ENCODE results near the gene CARD6.
"Not testable (repeated sequence)": the region's sequence is repeated elsewhere in the genome, so short reads cannot be mapped to it uniquely, and the experiment has no call there.

CARD6 gene, protein sequence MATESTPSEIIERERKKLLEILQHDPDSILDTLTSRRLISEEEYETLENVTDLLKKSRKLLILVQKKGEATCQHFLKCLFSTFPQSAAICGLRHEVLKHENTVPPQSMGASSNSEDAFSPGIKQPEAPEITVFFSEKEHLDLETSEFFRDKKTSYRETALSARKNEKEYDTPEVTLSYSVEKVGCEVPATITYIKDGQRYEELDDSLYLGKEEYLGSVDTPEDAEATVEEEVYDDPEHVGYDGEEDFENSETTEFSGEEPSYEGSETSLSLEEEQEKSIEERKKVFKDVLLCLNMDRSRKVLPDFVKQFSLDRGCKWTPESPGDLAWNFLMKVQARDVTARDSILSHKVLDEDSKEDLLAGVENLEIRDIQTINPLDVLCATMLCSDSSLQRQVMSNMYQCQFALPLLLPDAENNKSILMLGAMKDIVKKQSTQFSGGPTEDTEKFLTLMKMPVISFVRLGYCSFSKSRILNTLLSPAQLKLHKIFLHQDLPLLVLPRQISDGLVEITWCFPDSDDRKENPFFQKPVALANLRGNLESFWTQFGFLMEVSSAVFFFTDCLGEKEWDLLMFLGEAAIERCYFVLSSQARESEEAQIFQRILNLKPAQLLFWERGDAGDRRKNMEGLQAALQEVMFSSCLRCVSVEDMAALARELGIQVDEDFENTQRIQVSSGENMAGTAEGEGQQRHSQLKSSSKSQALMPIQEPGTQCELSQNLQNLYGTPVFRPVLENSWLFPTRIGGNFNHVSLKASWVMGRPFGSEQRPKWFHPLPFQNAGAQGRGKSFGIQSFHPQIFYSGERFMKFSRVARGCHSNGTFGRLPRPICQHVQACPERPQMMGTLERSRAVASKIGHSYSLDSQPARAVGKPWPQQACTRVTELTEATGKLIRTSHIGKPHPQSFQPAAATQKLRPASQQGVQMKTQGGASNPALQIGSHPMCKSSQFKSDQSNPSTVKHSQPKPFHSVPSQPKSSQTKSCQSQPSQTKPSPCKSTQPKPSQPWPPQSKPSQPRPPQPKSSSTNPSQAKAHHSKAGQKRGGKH

DNA sequence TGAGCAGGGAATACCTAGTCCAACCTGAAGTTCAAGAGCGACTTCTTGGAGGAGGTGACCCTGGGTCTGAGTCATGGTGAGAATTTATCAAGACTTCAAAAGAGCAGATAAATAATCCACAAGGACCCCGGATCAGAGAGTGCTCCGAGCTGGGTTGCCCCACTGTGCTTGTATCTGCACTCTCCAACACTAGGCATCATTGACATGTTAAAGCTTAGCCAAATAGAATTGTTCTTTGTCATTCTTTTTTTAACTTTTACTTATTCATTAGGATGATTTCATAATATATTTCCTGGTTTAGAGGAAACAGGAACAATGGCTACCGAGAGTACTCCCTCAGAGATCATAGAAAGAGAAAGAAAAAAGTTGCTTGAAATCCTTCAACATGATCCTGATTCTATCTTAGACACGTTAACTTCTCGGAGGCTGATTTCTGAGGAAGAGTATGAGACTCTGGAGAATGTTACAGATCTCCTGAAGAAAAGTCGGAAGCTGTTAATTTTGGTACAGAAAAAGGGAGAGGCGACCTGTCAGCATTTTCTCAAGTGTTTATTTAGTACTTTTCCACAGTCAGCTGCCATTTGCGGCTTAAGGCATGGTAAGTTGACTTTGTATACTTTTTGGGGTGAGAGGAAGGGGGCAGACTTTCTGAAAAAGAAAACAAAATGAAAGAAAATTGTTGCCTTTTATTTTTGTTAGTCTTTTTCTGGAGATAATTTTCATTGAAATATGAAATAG is at the start of gene CARD6:
Gene CARD6 (plus strand): TSS at position 300 of the 738 bp plus-strand sequence. CDS start 16 bp downstream, at position 316.
- no peak for DNase-seq (ENCODE audit: low spot score)
- in situ Hi-C loops (cut with MboI; ENCODE audit: low pct_unique_long_range_greater_than_20kb, low sequenced_read_pairs, unreplicated experiment): no loop called here
- TF ChIP-seq, protein P1, sequence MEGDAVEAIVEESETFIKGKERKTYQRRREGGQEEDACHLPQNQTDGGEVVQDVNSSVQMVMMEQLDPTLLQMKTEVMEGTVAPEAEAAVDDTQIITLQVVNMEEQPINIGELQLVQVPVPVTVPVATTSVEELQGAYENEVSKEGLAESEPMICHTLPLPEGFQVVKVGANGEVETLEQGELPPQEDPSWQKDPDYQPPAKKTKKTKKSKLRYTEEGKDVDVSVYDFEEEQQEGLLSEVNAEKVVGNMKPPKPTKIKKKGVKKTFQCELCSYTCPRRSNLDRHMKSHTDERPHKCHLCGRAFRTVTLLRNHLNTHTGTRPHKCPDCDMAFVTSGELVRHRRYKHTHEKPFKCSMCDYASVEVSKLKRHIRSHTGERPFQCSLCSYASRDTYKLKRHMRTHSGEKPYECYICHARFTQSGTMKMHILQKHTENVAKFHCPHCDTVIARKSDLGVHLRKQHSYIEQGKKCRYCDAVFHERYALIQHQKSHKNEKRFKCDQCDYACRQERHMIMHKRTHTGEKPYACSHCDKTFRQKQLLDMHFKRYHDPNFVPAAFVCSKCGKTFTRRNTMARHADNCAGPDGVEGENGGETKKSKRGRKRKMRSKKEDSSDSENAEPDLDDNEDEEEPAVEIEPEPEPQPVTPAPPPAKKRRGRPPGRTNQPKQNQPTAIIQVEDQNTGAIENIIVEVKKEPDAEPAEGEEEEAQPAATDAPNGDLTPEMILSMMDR (IDR thresholded peaks at IDR 0.05; ENCODE audit: extremely low read depth, insufficient read depth, missing control alignments): no peak

DNA sequence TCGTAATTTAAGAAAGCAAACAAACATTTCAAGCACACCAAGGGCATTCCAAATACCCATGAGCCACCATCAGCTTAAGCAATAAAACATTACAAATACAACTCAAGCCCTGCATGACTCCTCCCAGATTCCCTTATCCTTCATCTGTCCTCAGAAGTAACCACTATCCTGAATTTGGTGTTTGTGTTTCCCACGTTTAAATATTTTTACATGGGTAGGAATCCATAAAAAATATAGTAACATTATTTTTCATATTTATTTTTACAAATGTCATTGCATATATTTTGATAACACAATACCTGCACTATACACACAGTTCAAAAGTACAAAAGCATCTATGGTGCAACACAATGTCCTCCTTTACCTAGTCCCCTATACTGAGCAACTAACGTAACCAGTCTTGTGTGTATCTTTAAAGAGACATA is 49.4 kb upstream of the CARD6 start:
- in situ Hi-C loops (cut with MboI; ENCODE audit: low pct_unique_long_range_greater_than_20kb, low sequenced_read_pairs, unreplicated experiment): no loop called here
- DNase-seq (ENCODE audit: low spot score): no peak
- TF ChIP-seq, protein P1 (IDR thresholded peaks at IDR 0.05; ENCODE audit: extremely low read depth, insufficient read depth, missing control alignments): no peak

DNA sequence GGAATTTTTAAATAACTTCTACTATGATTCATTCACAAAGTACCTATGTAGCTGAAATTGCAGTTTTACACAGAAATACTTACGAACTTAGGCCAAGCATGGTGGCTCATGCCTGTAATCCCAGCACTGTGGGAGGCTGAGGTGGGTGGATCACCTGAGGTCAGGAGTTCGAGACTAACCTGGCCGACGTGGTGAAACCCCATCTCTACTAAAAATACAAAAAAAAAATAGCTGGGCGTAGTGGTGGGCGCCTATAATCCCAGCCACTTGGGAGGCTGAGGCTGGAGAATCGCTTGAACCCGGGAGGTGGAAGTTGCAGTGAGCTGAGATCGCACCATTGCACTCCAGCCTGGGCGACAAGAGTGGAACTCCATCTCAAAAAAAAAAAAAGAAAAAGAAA is 48.5 kb upstream of the CARD6 start:
- DNase-seq (ENCODE audit: low spot score); in situ Hi-C loops (cut with MboI; ENCODE audit: low pct_unique_long_range_greater_than_20kb, low sequenced_read_pairs, unreplicated experiment): not testable (repeated sequence)

DNA sequence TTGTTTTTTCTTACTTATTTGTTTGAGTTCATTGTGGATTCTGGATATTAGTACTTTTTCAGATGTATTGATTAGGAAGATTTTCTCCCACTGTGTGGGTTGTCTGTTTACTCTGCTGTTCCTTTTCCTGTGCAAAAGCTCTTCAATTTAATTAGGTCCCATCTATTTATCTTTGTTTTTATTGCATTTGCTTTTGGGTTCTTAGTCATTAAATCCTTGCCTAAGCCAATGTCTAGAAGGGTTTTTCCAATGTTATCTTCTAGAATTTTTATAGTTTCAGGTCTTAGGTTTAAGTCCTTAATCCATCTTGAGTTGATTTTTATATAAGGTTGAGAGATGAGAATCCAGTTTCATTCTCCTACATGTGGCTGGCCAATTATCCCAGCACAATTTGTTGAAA is 46.8 kb upstream of the CARD6 start:
- DNase-seq (ENCODE audit: low spot score); in situ Hi-C loops (cut with MboI; ENCODE audit: low pct_unique_long_range_greater_than_20kb, low sequenced_read_pairs, unreplicated experiment): not testable (repeated sequence)

DNA sequence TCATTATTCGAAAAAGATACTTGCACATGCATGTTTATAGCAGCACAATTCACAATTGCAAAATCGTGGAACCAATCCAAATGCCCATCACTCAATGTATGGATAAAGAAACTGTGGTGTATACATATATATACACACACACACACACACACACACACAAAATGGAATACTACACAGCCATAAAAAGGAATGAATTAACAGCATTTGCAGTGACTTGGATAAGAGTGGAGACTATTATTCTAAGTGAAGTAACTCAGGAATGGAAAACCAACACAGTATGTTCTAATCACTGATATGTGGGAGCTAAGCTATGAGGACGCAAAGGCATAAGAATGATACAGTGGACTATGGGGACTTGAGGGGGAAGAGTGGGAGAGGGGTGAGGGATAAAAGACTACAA is 46.3 kb upstream of the CARD6 start:
- in situ Hi-C loops (cut with MboI; ENCODE audit: low pct_unique_long_range_greater_than_20kb, low sequenced_read_pairs, unreplicated experiment); DNase-seq (ENCODE audit: low spot score): not testable (repeated sequence)

DNA sequence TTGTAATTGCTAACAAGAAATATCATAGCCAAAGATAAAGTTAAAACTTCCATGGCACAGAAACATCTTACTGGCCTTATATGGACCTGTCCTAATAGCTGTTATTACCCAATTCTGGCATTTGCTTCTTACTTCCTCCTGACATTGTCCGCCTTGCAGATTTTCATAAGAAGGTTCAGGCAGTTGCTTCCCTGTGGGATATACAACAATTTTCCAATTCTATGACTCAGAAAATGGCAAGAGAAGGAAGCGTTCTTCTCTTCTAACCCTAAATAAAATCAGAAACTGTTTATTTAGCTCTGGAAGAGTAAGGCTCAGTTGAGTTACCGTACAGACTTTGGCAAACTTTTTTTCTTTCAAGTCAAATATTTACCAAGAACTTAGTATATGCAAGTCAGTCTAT is 44.7 kb upstream of the CARD6 start:
- no peak for DNase-seq (ENCODE audit: low spot score)
- TF ChIP-seq, protein P1 (IDR thresholded peaks at IDR 0.05; ENCODE audit: extremely low read depth, insufficient read depth, missing control alignments): no peak
- in situ Hi-C loops (cut with MboI; ENCODE audit: low pct_unique_long_range_greater_than_20kb, low sequenced_read_pairs, unreplicated experiment): no loop called here

DNA sequence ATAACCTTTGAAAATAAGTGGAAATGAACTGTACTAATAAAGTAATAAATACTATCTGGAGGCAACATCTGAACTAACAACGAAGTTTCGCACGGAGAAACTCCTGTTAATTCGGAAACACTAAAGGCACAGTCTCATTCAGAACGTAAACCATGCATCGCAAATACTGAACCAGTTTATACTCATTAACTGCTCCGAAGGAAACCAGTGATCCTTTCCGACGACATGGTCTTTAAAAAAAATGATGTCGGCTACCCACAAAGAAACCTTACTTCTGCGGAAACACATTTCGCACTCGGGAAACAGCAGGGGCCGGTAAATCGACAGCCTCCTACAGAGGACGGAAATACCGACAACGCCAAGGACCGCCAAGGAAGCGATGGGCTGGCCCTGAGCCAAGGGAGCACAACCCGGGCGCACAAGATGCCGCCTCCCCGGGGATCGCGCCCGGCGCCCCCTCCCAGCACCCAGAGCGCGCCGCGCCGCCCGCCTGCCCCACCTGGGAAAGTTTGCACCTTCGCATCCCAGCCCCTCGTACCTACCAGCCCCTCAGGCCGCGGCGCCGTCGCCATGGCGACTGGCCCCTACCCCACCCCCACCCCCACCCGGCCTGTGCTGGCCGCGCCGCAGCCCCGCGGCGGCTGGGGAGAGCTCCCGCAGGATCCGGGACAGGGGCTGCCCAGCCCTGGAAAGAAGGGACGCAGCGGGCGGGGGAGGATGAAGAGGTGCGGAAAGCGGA is 43.7 kb upstream of the CARD6 start:
- no peak for DNase-seq (ENCODE audit: low spot score)
- in situ Hi-C loops (cut with MboI; ENCODE audit: low pct_unique_long_range_greater_than_20kb, low sequenced_read_pairs, unreplicated experiment): no loop called here
- TF ChIP-seq, protein P1 (IDR thresholded peaks at IDR 0.05; ENCODE audit: extremely low read depth, insufficient read depth, missing control alignments): no peak

Measured in GM13977 (cell line).